ENCODE results near the gene ZDHHC17. TPM values are rescaled to one million over a fixed set of nuclear protein-coding genes. Genes with fewer than 3 reads are reported as not detected.

ZDHHC17 gene
- total RNA-seq, 1 experiment from 2014 or later: 25.3 TPM

GRCh38 chr12:76880519-76881023 is 116.7 kb downstream of the ZDHHC17 start (continued):
- TF ChIP-seq EZH2phosphoT487 (IDR thresholded peaks at IDR 0.05; ENCODE audit: borderline replicate concordance): no peak
- no peak for TF ChIP-seq EGR1 (IDR thresholded peaks at IDR 0.05; ENCODE audit: low read depth)
- no peak for TF ChIP-seq EZH2 (IDR thresholded peaks at IDR 0.05)
- TF ChIP-seq POLR2A (IDR thresholded peaks at IDR 0.05; ENCODE audit: borderline replicate concordance, extremely low read depth, insufficient read depth, insufficient read length): no peak

GRCh38 chr12:76881142-76881541 is 117.2 kb downstream of the ZDHHC17 start:
- Histone ChIP-seq H3K9me3 (ENCODE audit: control insufficient read depth in 1 of 2, insufficient read depth in 1 of 2, low read depth in 1 of 2, low read length in 2 of 2) (no peaks in the 10 kb centered on the region), H3K9ac (ENCODE audit: low read length) (no peak overlapping the region), H3K9me2 (ENCODE audit: insufficient read depth) (no peaks in the 10 kb centered on the region), H3K4me1 (ENCODE audit: control insufficient read depth in 1 of 2, insufficient read depth in 2 of 2, low read length in 2 of 2) (peaks cover 4 to 27% of the 10 kb centered on the region in 2 experiments; a peak in 3 of 4 replicates), H3K4me2 (ENCODE audit: low read length) (no peak overlapping the region), H3K27ac (ENCODE audit: low read depth, low read length) (no peak overlapping the region), H4K20me1 (ENCODE audit: insufficient read depth) (no peaks in the 10 kb centered on the region), H3K36me3 (ENCODE audit: control insufficient read depth in 1 of 2, insufficient read depth in 2 of 2, low read length in 2 of 2) (no peaks in the 10 kb centered on the region), H3K79me2 (ENCODE audit: insufficient read depth, low read length) (no peaks in the 10 kb centered on the region), H2AFZ (ENCODE audit: low read depth, low read length, poor library complexity, severe bottlenecking) (no peak overlapping the region), H3K4me3 (replicated peaks in 1 of 2; ENCODE audit: low read depth in 1 of 2, low read length in 2 of 2) (no peak overlapping the region), H3K27me3 (ENCODE audit: insufficient read depth, low read length) (no peaks in the 10 kb centered on the region)
- POLR2A ChIA-PET: no interaction called here
- no TSS peak for BruUV-seq (replicated peaks)
- RAD21 ChIA-PET (ENCODE audit: low non-redundant PET in 1 of 2, low total read pairs in 2 of 2, uncharacterized antibody in 2 of 2, unreplicated experiment in 2 of 2): no interaction called here
- intact Hi-C loops (cut with micrococcal nuclease): no loop called here
- ATAC-seq (no peak), DNase-seq (ENCODE audit: low read depth, low spot score) (no peak)
- TF ChIP-seq JUND (IDR thresholded peaks at IDR 0.05) (no peak), CTCF (IDR thresholded peaks at IDR 0.05 in 2 of 3, conservative IDR thresholded peaks at IDR 0.05 in 1 of 3; ENCODE audit: borderline replicate concordance in 1 of 3, insufficient read depth in 1 of 3, low read depth in 2 of 3, low read length in 2 of 3) (no peak), EZH2phosphoT487 (IDR thresholded peaks at IDR 0.05; ENCODE audit: borderline replicate concordance) (no peak), POLR2AphosphoS5 (IDR thresholded peaks at IDR 0.05; ENCODE audit: low read depth, low read length) (no peak), FOSL1 (IDR thresholded peaks at IDR 0.05; ENCODE audit: low read depth) (no peak), RAD21 (IDR thresholded peaks at IDR 0.05; ENCODE audit: low read depth) (no peak), SRF (IDR thresholded peaks at IDR 0.05; ENCODE audit: low read depth) (no peak), ATF3 (IDR thresholded peaks at IDR 0.05) (no peak), ELF1 (IDR thresholded peaks at IDR 0.05; ENCODE audit: borderline replicate concordance, low read depth) (no peak), ZBTB33 (IDR thresholded peaks at IDR 0.05; ENCODE audit: extremely low read depth, insufficient replicate concordance, low read length) (no peak), ZNF274 (IDR thresholded peaks at IDR 0.05; ENCODE audit: low read depth, low read length) (no peak), EGR1 (IDR thresholded peaks at IDR 0.05; ENCODE audit: low read depth) (no peak), YY1 (IDR thresholded peaks at IDR 0.05; ENCODE audit: extremely low read depth, insufficient replicate concordance, low read depth, low read length) (no peak), CBX3 (IDR thresholded peaks at IDR 0.05; ENCODE audit: low read depth) (no peak), CEBPB (IDR thresholded peaks at IDR 0.05; ENCODE audit: low read depth) (no peak), SIN3A (IDR thresholded peaks at IDR 0.05; ENCODE audit: low read depth) (no peak)
- CTCF ChIA-PET: no interaction called here

All from HCT116 (cell line).